ENCODE measurements around the gene LIPC. TPM values are rescaled to one million over a fixed set of nuclear protein-coding genes. Genes with fewer than 3 reads are reported as not detected.

LIPC gene
- total RNA-seq, 2 experiments from 2014 or later: not detected

DNA sequence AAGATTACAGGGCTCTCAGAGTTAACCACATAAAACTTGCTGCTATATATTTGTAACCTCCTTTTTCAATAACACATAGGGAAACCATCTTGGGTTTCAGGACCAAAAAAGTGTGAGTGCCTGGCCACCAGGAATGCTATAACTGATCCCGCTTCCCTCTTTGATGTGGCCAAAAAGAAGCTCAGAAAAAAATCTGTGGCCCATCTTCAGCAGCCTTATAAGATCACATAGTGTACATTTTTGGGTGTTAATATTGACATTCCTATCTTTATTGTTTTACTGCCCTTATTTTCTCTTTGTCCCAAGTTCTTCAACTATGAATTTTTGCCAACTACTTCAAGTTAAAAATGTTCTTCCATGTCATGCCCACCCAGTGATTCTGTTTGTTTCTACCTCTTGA, 102.8 kb downstream of the LIPC start:
- Mint-ChIP-seq H3K27ac (no peak overlapping the region), H3K36me3 (no peaks in the 10 kb centered on the region), H3K4me1 (ENCODE audit: low read depth) (no peaks in the 10 kb centered on the region), H3K4me3 (no peak overlapping the region), H3K9me3 (no peaks in the 10 kb centered on the region), H3K27me3 (no peaks in the 10 kb centered on the region)
- ChIA-PET CTCF (interaction anchor here (0.8 kb wide), 1 partner anchor 673 kb away, joined by 3 read pairs; no protein-coding TSS in a partner anchor), POLR2A (no interaction called here)
- DNase-seq: no peak
- intact Hi-C loops (cut with micrococcal nuclease): no loop called here

DNA sequence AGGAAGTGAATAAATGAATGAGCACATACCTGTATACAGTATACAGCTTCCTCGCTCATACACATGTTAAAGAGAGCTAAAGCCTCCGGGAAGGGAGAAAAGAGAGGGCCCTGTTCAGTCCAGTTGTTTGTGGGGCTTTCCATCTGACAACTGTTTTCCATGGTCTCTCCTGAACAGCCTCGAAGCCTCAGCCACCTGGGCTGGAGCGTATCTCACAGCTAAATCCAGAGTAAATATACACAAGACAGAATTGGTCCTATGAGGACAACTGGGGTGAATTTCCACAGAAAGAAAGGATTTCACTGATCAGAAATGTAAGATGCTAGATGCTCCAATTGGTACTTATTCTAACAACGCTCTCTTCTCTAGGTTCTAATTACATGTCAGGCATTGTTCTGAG, 103.5 kb downstream of the LIPC start:
- Mint-ChIP-seq H3K36me3 (no peaks in the 10 kb centered on the region), H3K4me3 (no peak overlapping the region), H3K27me3 (no peaks in the 10 kb centered on the region), H3K4me1 (ENCODE audit: low read depth) (no peaks in the 10 kb centered on the region), H3K27ac (no peak overlapping the region), H3K9me3 (no peaks in the 10 kb centered on the region)
- intact Hi-C loops (cut with micrococcal nuclease): no loop called here
- POLR2A ChIA-PET: no interaction called here
- DNase-seq: no peak
- CTCF ChIA-PET: interaction anchor here (1.0 kb wide), 1 partner anchor 21 kb away, joined by 3 read pairs; no protein-coding TSS in a partner anchor

DNA sequence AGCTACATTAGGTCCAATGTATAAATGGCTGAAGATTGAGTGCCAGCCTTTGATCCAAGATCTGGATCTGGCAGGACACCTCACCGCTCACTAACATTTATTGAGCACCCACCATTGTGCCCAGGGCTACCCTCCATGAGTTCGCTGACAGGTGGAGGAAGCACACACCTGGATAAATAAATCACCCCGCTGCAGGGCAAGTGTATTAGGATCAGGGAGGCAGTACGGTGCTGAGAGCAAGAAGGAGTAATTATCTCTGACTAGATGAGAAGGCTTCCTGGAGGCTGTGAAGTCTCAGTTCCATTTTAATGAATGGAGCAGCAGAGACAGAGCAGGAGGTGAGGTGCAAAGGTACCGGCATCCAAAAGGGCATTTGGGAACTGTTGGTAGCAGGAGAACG, 104.1 kb downstream of the LIPC start:
- intact Hi-C loops (cut with micrococcal nuclease): no loop called here
- Mint-ChIP-seq H3K4me1 (ENCODE audit: low read depth) (no peaks in the 10 kb centered on the region), H3K27me3 (no peaks in the 10 kb centered on the region), H3K27ac (no peak overlapping the region), H3K4me3 (no peak overlapping the region), H3K9me3 (no peaks in the 10 kb centered on the region), H3K36me3 (no peaks in the 10 kb centered on the region)
- CTCF ChIA-PET: interaction anchor here (0.8 to 1.0 kb wide), 2 partner anchors 21 to 824 kb away, joined by 3 read pairs; no protein-coding TSS in a partner anchor
- POLR2A ChIA-PET: no interaction called here
- no peak for DNase-seq

DNA sequence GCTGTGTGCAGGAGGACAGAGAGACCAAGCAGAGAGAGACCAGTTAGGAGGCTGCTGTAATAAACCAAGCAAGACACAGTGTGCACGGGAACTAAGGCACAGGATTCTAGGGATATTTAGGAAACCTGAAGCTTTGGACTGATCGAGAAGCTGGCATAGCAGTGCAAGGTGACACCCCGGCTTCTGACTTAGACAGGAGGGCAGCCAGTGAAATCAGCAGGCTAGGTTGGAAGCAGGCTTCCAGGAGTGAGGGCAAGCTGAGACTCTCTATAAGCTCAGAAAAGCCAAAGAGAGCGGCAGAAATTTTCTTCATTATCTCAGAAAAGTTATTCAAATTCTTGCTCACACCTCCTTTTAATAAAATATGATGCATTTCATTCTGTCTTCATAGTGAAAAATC, 104.6 kb downstream of the LIPC start:
- Mint-ChIP-seq H3K36me3 (no peaks in the 10 kb centered on the region), H3K27me3 (no peaks in the 10 kb centered on the region), H3K9me3 (no peaks in the 10 kb centered on the region), H3K4me3 (no peak overlapping the region), H3K4me1 (ENCODE audit: low read depth) (no peaks in the 10 kb centered on the region), H3K27ac (no peak overlapping the region)
- CTCF ChIA-PET: interaction anchor here (0.8 kb wide), 1 partner anchor 823 kb away, joined by 3 read pairs; no protein-coding TSS in a partner anchor
- no peak for DNase-seq
- POLR2A ChIA-PET: no interaction called here
- intact Hi-C loops (cut with micrococcal nuclease): no loop called here

DNA sequence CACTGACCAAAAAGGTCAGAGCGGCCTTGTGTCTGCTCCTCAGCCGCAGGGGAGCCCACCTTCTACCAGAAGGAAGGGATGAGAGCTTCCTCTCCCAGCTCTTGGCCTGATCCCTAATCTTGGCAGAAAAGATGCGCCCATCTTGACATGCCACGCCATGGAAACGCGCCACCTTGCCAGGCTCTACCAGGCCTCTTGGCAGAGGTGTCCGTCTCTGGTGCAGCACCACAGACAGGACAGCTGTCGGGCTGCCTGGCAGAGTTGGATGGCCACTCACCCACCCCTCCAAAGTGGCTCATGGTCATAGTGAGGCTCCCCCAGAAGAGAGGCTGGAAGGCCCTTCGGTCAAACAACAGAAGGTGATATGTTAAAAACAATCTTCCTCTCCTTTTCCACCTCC, 105.2 kb downstream of the LIPC start:
- no peaks in the 10 kb centered on the region for H3K36me3 Mint-ChIP-seq
- no peaks in the 10 kb centered on the region for H3K27me3 Mint-ChIP-seq
- ChIA-PET POLR2A (no interaction called here), CTCF (no interaction called here)
- intact Hi-C loops (cut with micrococcal nuclease): no loop called here
- DNase-seq: no peak
- H3K4me3 Mint-ChIP-seq: no peak overlapping the region
- no peak overlapping the region for H3K27ac Mint-ChIP-seq
- no peaks in the 10 kb centered on the region for H3K9me3 Mint-ChIP-seq
- no peaks in the 10 kb centered on the region for H3K4me1 Mint-ChIP-seq (ENCODE audit: low read depth)

DNA sequence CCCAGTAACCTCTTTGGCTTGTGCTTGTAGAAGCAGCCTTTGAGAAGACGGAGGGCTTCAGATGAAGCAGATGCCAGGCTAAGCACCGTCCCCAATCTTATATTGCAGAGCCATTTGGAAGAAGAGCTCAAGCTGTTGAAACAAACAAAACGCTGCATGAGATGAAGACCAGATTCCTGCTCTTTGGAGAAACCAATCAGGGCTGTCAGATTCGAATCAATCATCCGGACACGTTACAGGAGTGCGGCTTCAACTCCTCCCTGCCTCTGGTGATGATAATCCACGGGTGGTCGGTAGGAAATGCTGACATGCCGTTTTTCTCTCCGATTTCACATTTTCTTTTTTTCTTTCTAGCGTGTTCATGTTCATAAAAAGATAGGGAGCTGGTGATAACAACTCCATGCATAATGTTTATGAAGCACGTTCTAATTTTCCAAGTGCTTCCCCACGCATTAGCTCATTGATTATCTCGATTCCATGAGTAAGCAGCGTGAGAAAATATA, 106.5 kb downstream of the LIPC start:
- ChIA-PET POLR2A (no interaction called here), CTCF (no interaction called here)
- Mint-ChIP-seq H3K9me3 (no peaks in the 10 kb centered on the region), H3K27me3 (no peaks in the 10 kb centered on the region), H3K4me3 (no peak overlapping the region), H3K27ac (no peak overlapping the region), H3K36me3 (no peaks in the 10 kb centered on the region), H3K4me1 (ENCODE audit: low read depth) (no peaks in the 10 kb centered on the region)
- no peak for DNase-seq
- intact Hi-C loops (cut with micrococcal nuclease): no loop called here

DNA sequence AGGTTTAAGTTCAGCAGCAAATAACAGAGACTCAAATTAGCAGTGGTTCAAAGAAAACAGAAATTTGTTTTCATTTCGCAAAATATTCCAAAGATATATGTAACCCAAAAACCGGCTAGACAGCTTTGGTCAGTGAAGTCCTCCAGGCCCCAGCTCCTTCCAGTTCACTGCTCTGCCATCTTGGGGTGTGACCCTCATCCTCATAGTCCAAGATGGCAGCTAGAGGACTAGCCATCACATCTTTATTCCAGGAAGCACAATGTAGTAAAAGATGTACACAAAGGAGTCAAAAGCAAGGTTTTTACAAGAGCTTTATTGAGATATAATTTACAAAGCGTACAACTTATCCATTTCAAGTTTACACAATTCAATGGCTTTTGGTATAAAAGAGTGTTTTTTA, 107.1 kb downstream of the LIPC start:
- ChIA-PET POLR2A (no interaction called here), CTCF (no interaction called here)
- no peak overlapping the region for H3K4me3 Mint-ChIP-seq
- no peaks in the 10 kb centered on the region for H3K36me3 Mint-ChIP-seq
- no peaks in the 10 kb centered on the region for H3K27me3 Mint-ChIP-seq
- H3K9me3 Mint-ChIP-seq: no peaks in the 10 kb centered on the region
- no peak for DNase-seq
- intact Hi-C loops (cut with micrococcal nuclease): no loop called here
- H3K4me1 Mint-ChIP-seq (ENCODE audit: low read depth): no peaks in the 10 kb centered on the region
- no peak overlapping the region for H3K27ac Mint-ChIP-seq

DNA sequence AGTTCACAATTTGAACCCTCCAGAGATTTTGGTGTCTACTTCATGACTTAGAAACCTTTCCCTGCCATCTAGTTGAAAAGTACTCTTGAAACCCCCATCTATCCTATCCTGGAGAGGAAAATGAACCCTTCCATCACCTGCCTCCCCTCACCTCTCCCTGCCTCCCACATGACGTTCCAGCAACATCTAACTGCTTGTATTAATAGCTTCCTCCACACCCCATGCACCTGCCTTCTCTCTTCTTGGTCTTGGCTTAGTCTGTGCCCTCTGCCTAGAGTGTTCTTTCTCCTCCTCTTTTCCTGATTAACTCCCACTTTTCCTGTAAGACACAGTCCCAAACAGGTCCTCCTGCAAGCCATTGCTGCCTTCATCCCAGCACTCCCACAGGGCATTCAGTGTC, 107.8 kb downstream of the LIPC start:
- H3K4me3 Mint-ChIP-seq: no peak overlapping the region

DNA sequence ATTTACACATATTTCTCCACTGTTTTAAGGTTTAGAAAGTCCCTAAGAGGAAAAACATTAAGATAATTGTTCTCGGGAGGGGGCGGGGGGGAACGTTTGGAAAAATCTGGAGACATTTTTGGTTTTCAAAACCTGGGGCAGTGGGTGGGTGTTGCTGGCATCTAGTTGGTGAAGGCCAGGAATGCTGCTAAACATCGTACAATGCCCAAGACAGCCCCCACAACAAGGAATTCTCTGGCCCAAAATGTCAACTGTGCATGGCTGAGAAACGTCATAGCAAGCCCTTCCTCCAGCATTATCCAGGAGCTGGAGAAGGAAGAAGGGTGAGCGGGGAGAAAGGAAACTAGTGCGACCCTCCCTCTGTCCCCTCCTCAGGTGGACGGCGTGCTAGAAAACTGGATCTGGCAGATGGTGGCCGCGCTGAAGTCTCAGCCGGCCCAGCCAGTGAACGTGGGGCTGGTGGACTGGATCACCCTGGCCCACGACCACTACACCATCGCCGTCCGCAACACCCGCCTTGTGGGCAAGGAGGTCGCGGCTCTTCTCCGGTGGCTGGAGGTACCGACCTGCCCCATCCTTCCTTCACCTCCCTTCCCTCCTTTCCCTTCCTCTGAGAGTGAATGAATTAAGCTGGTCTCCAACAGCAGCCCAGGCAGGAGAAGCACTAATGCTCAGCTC, 109.8 kb downstream of the LIPC start:
- no peak overlapping the region for H3K27ac Mint-ChIP-seq
- ChIA-PET POLR2A (no interaction called here), CTCF (no interaction called here)
- intact Hi-C loops (cut with micrococcal nuclease): no loop called here
- no peaks in the 10 kb centered on the region for H3K9me3 Mint-ChIP-seq
- H3K27me3 Mint-ChIP-seq: no peaks in the 10 kb centered on the region
- no peaks in the 10 kb centered on the region for H3K36me3 Mint-ChIP-seq
- H3K4me1 Mint-ChIP-seq (ENCODE audit: low read depth): peaks cover 6% of the 10 kb centered on the region
- no peak for DNase-seq
- H3K4me3 Mint-ChIP-seq: no peak overlapping the region

More for the DNA sequence above, 107.8 kb downstream of the LIPC start:
- Mint-ChIP-seq H3K27ac (no peak overlapping the region), H3K9me3 (no peaks in the 10 kb centered on the region), H3K36me3 (no peaks in the 10 kb centered on the region), H3K27me3 (no peaks in the 10 kb centered on the region), H3K4me1 (ENCODE audit: low read depth) (no peaks in the 10 kb centered on the region)
- CTCF ChIA-PET: no interaction called here
- POLR2A ChIA-PET: no interaction called here
- intact Hi-C loops (cut with micrococcal nuclease): no loop called here
- no peak for DNase-seq

DNA sequence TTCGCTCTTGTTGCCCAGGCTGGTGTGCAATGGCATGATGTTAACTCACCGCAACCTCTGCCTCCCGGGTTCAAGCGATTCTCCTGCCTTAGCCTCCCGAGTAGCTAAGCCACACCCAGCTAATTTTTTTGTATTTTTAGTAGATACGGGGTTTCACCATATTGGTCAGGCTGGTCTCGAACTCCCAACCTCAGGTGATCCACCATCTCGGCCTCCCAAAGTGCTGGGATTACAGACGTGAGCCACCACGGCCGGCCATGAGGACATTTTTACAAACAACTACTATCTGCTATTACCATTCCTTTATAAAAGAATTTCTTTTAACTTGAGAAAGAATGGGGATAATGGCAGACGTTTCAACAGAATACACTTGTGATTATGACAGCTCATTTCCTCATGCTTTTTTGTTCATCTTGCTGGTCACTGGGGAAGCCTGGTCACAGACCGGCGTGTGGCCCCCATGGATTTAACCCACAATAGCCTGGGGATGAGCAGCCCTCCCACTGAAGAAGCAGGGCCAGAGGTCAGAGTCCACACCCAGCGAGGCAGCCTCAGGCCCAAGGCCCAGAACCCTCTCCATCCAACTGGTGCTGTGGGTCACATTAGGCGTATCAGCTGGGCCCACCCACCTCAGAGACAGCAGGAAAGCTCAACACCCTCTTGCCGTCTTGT, 112.0 kb downstream of the LIPC start:
- DNase-seq: no peak
- no peak overlapping the region for H3K4me3 Mint-ChIP-seq
- H3K4me1 Mint-ChIP-seq (ENCODE audit: low read depth): peaks cover 6% of the 10 kb centered on the region
- H3K36me3 Mint-ChIP-seq: no peaks in the 10 kb centered on the region
- intact Hi-C loops (cut with micrococcal nuclease): no loop called here
- CTCF ChIA-PET: no interaction called here
- no peaks in the 10 kb centered on the region for H3K27me3 Mint-ChIP-seq
- no peak overlapping the region for H3K27ac Mint-ChIP-seq
- H3K9me3 Mint-ChIP-seq: no peaks in the 10 kb centered on the region
- POLR2A ChIA-PET: no interaction called here

DNA sequence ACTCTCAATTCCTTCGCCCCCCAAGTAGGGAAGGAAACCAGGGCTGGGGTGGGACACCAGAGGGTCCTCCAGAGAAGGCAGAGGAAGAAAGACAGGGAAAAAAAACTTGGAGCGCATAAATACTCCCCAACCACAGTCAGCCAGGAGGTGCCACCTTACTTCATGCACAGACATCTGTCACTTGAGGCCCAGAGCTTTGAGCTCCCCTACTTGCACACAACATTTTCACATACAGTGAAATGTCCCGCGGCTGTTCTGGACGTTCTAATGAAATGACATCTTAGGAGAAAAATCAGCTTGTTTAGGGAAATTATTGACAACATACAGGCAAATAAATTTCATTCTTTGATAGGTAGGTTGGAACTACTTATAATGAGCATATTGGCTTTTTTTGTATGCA, 113.0 kb downstream of the LIPC start:
- ChIA-PET CTCF (interaction anchor here (1.2 kb wide), 1 partner anchor 91 kb away, joined by 3 read pairs; no protein-coding TSS in a partner anchor), POLR2A (interaction anchor here (1.1 kb wide), 1 partner anchor 41 kb away, joined by 3 read pairs; no protein-coding TSS in a partner anchor)
- no peaks in the 10 kb centered on the region for H3K27me3 Mint-ChIP-seq
- peaks cover 6% of the 10 kb centered on the region for H3K4me1 Mint-ChIP-seq (ENCODE audit: low read depth)
- intact Hi-C loops (cut with micrococcal nuclease): no loop called here
- no peaks in the 10 kb centered on the region for H3K9me3 Mint-ChIP-seq
- no peak for DNase-seq
- no peak overlapping the region for H3K4me3 Mint-ChIP-seq
- H3K27ac Mint-ChIP-seq: peak overlapping the region; percentile 76
- H3K36me3 Mint-ChIP-seq: no peaks in the 10 kb centered on the region

DNA sequence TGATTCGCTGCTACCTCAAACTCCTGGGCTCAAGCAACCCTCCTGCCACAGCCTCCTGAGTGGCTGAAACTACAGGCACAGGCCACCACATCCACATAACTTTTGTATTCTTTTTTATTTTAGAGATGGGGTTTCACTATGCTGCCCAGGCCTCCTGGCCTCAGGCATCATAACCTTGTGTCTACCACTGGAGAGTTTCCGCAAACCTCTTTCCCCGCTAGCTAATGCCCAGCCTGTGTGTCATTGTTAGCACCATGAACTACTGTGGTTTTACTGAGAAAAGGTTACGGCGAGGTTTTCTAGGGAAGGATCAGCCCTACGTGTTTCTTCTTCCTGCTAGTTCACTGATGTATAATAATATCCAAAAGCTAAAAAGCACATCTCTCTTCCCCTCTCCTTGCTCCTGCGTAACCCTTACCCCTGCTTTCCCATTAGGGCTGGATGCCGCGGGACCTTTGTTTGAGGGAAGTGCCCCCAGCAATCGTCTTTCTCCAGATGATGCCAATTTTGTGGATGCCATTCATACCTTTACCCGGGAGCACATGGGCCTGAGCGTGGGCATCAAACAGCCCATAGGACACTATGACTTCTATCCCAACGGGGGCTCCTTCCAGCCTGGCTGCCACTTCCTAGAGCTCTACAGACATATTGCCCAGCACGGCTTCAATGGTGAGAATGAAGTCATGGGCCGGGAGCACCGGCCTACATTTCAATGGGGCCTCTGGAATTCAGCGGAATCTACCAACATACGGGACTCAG, 113.7 kb downstream of the LIPC start:
- H3K27ac Mint-ChIP-seq: peak overlapping the region; percentile 76
- no peaks in the 10 kb centered on the region for H3K9me3 Mint-ChIP-seq
- peak; percentile 57 for DNase-seq
- H3K27me3 Mint-ChIP-seq: peaks cover 1% of the 10 kb centered on the region
- CTCF ChIA-PET: interaction anchor here (1.2 kb wide), 1 partner anchor 92 kb away, joined by 3 read pairs; no protein-coding TSS in a partner anchor
- POLR2A ChIA-PET: interaction anchor here (1.1 kb wide), 1 partner anchor 40 kb away, joined by 3 read pairs; no protein-coding TSS in a partner anchor
- peaks cover 6% of the 10 kb centered on the region for H3K4me1 Mint-ChIP-seq (ENCODE audit: low read depth)
- H3K36me3 Mint-ChIP-seq: no peaks in the 10 kb centered on the region
- H3K4me3 Mint-ChIP-seq: no peak overlapping the region
- intact Hi-C loops (cut with micrococcal nuclease): no loop called here
